NCI-H2227 treated with DMSO at 0.1 percent for 48 hours (cell line): ENCODE measurements around the gene MASP1.

Experiments used
- DNase-seq: peaks from one replicate; lab custom pipeline; 2025; lab: John Stamatoyannopoulos, UW

The MASP1 gene

GRCh38 chr3:187293516-187294430, 2.2 kb upstream of the MASP1 start:
- DNase-seq = no peak

GRCh38 chr3:187292631-187293515, 1.3 kb upstream of the MASP1 start:
- no peak for DNase-seq

- no peak for DNase-seq
These were observed 644 bp upstream of the MASP1 start for GRCh38 chr3:187292181-187292580.

GRCh38 chr3:187291001-187291511, 481 bp downstream of the MASP1 start:
- DNase-seq = no peak

GRCh38 chr3:187290503-187290902, 1.0 kb downstream of the MASP1 start:
- no peak for DNase-seq

- no peak for DNase-seq
These were observed 2.5 kb downstream of the MASP1 start for GRCh38 chr3:187288855-187289605.

GRCh38 chr3:187288131-187288854, 3.2 kb downstream of the MASP1 start:
- no peak for DNase-seq

GRCh38 chr3:187287256-187287655, 4.3 kb downstream of the MASP1 start:
- no peak for DNase-seq

- DNase-seq = no peak
These were observed 5.0 kb downstream of the MASP1 start for GRCh38 chr3:187286467-187287059.

GRCh38 chr3:187281191-187281714, 10.3 kb downstream of the MASP1 start:
- no peak for DNase-seq

- no peak for DNase-seq
These were observed 10.9 kb downstream of the MASP1 start for GRCh38 chr3:187280644-187281043.

GRCh38 chr3:187277129-187277462, 14.4 kb downstream of the MASP1 start:
- DNase-seq = no peak

- no peak for DNase-seq
These were observed 15.0 kb downstream of the MASP1 start for GRCh38 chr3:187276397-187277128.

GRCh38 chr3:187274977-187275338, 16.6 kb downstream of the MASP1 start:
- no peak for DNase-seq

- DNase-seq = no peak
These were observed 17.1 kb downstream of the MASP1 start for GRCh38 chr3:187274315-187274976.

- DNase-seq = no peak
These were observed 20.0 kb downstream of the MASP1 start for GRCh38 chr3:187271582-187271981.

GRCh38 chr3:187269486-187269885, 22.1 kb downstream of the MASP1 start:
- DNase-seq = no peak

- DNase-seq = no peak
These were observed 24.2 kb downstream of the MASP1 start for GRCh38 chr3:187267306-187267705.

- no peak for DNase-seq
These were observed 24.8 kb downstream of the MASP1 start for GRCh38 chr3:187266691-187267090.
